GM21529 (cell line): ENCODE data around the gene ADAMTS17.

Source experiments
- ATAC-seq: cut with Tn5 transposase; IDR thresholded peaks from one replicate; pipeline ENCODE4 v1.9.1; 2021; ENCODE audit not compliant: unreplicated experiment

Gene ADAMTS17

GRCh38 chr15:100310513-100311153, 31.1 kb downstream of the ADAMTS17 start:
- ATAC-seq, result no peak

DNA sequence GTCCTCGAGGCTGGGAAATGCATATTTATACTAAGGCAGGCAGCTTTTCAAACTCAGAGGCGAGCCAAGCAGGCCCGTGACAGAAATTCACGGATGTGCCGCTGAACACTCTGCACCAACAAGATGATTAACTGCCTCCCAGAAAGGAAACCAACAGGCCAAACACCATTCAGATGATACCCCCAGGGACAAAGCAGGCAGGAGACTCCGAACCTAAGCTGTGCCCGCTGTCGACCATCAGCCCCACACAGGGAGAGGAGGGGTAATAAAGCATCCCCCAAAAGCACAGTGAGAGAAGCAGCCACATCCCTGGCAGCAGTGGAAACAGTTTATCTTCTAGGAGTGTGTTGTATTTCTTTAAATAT, 31.8 kb downstream of the ADAMTS17 start:
- ATAC-seq, result no peak

DNA sequence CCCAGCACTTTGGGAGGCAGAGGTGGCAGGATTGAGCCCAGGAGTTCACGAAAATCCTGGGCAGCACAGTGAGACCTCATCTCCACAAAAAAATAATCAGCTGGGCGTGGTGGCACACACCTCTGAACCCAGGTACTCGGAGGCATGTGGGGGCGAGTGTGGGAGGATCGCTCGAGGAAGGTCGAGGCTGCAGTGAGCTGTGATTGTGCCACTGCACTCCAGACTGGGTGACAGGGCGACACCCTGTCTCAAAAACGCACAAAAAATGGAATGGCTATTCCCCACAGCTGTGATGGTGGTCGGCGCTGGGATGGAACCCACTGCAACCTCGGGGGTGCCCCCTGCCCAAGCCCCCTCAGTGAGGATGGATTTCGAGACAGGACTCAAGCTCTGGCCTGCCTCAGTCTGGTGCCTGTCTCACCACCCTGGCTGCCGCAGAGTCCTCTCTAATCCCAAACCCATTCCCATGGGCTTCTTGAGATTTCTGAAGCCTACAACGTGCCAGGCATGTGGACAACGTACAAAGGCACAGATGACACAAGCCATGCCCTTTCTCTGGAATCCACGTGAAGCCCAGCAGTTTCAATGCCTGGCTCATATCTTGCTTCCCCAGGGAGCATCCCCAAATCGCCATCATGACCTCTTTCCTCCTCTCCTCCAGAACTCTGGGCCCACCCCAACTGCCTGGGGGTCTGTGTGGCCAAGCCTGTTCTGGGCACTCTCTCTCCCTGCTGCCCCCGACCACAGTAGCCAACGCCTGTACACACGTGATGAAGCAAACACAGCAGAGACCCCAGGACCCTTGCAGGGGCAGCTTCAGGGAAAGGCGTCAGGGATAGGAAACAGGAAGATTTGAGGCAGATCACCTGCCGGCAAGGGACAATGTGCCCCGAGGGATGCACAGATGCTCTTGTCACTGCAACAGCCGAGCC, 32.4 kb downstream of the ADAMTS17 start:
- ATAC-seq, result no peak

DNA sequence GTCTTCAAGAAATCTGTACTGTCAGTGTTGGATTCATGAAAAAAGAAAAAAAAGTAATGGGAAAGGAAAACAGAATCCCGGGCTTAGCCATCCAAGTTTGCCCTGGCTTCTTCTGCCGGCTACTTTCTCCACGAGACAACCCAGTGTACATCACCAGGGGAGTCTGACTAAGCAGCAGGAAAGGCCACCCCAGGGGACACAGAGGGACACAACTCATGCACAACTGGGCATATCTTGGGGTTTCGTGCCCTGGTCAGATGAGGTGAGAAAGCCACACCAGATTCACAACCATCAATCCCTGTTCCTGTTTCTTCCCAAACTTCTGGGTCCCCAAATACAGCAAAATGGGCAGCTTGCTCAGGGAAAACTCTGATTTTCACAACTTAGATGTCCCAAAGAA, 33.2 kb downstream of the ADAMTS17 start:
- no peak for ATAC-seq

- no peak for ATAC-seq
These were observed 33.6 kb downstream of the ADAMTS17 start for GRCh38 chr15:100308213-100308600.

DNA sequence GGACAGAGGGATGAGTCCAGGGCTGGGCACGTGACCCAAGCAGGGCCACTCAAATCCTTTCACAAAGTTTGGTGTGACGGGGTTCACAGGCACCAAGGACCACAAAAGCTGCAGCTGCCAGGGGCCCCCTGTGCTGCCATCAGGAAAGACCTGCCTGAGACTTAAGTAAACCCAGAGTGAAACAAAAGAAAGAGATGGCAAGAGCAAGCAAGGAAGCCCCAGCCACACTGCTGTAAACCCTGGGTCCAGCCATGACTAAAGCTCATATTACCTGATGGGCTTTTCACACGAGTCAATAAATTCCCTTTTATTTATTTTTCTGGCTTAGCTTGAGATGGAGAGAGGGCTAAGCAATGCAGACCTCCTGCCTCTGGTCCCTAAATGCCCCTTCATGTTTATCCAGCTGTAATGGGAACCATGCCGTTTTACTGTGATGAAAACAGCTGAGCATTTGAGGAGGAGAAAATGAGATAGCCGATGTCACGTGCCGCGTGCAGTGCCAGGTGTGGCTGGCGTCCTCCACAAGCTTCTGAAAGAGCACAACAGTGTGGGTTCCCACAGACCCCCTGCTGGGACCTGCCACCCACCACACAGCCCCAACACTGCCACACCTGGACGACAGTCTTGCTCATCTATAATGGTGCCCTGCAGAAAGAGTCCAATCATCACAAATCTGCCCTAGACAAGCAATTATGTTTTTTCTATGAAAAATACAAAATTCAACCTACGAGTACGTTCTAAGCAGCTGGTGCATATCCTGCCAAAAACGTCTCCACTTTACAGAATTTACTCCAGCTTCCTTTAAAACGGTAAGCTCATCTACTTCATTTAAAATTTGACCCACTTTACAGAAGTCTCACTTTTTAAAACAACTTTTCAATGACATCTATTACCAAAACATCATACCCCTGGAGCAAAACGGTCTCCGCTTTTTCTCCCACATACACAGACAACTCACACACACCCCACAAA, 34.2 kb downstream of the ADAMTS17 start:
- no peak for ATAC-seq

- ATAC-seq, result no peak
These were observed 35.7 kb downstream of the ADAMTS17 start for GRCh38 chr15:100306098-100306497.

DNA sequence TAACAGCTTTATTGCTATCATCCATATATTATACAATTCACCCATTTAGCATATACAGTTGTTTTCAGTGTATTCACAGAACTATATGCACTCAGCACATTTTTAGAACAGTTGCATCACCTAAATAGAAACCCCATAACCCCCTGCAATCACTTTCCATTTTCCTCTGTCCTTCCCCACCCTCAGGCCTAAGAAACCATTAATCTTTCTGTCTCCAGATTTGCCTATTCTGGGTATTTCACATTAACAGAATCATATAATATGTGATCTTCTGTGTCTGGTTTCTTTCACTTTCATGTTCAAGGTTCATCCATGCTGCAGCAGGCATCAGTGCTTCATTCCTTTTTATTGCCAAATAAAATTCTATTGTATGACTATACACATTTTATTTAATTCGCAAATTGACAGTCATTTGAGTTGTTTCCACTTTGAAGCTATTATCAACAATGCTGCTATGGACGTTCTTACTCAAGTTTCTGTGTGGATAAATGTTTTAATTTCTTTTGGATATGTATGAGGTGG, 39.8 kb downstream of the ADAMTS17 start:
- ATAC-seq, result no peak

DNA sequence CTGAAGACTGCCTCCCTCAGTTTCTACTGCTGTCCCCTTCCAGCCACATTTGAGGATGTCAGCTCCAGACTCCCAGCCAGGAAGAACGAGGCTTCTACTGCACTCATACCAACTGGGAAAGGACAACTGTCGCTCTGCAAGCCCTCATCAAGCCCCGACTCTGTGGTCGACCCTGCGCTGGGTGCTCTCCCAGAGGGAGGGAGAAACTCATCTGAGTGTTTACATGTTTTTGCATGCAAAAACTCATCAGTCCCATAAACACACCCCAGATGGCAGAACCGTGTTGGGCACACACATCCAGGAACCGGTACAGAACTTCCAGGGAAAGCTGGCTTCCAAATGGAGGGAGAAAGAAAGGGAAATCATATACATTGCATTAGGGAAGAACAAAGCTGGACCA, 43.5 kb downstream of the ADAMTS17 start:
- no peak for ATAC-seq

GRCh38 chr15:100297812-100298211, 44.0 kb downstream of the ADAMTS17 start:
- no peak for ATAC-seq

GRCh38 chr15:100295939-100296565, 45.7 kb downstream of the ADAMTS17 start:
- ATAC-seq, result no peak

DNA sequence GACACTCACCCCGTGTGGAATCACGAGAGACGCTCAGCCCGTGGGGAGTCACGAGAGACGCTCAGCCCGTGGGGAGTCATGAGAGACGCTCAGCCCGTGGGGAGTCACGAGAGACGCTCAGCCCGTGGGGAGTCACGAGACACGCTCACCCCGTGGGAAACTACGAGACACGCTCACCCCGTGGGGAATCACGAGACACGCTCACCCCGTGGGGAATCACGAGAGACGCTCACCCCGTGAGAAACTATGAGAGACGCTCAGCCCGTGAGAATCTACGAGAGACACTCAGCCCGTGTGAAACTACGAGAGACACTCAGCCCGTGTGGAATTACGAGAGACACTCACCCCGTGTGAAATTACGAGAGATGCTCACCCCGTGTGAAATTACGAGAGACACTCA, 49.8 kb downstream of the ADAMTS17 start:
- ATAC-seq, result no peak

- no peak for ATAC-seq
These were observed 50.7 kb downstream of the ADAMTS17 start for GRCh38 chr15:100291106-100291505.

DNA sequence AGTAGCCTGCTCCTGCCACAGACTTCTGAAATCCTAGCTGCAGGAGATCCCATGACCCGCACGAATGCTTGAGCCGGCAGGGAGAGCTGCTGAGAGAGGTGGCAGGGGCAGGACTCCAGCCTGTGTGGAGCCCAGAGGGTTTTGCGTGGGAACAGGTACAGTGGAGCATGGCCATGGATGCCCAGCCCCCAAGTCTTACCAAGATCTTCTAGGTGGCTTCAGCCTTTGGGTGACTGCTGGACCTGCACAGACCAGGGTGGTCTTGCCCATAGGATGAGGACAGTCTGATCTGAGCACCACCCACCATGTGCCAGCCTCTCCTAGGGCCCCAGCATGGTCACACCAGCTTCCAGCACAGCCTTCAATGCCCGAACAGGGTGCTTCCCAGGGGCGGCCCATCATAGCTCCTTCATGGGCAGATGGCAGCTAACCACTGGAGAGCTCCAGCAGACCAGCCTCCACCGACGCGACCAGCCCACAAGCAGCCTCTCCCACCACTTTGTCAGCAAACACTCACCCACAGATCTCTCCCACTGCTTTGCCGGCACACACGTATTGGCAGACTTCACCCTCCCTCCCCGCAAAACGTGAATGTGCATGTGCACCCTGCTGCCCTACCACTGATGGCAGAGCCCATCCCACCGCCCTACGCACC, 56.0 kb downstream of the ADAMTS17 start:
- no peak for ATAC-seq

- ATAC-seq, result no peak
These were observed 57.1 kb downstream of the ADAMTS17 start for GRCh38 chr15:100284701-100285100.

DNA sequence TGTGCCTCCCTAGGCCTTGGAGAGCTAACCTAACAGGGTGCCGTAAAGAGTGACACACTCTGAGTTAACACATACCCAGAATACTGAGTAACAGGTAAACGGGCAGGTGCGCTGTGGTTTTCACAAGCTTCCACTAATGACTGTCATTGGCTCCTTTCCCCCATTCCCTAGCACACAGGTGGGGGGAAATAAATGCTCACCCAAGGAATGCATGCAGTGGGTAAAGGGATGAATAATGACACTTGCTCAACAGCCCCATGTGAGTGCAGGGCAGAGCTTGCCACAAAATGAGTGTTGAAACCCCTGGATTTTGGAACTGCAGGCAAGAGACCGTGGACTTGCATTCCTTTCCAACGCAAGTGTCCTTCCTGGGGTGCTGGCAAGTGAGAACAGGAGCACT, 57.6 kb downstream of the ADAMTS17 start:
- no peak for ATAC-seq

GRCh38 chr15:100281096-100281917, 60.5 kb downstream of the ADAMTS17 start:
- ATAC-seq, result no peak

DNA sequence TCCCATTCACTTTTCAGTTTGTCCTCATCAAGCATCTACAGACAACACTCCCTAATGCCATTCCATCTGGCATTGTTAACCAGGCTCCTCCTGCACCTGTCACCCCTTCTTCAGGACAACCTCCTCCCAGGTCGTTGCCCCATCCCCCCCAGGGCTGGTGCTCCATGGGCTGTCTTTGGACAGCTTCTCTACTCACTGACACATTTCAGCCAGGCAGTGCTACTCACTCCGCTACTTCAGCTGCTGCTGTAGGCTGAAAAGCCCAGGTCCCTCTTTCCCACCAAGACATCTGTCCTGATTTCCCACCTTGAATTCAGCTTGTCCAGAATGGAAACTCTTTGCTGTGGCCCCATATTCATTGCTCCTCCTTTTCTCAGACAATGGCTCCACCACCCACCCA, 61.9 kb downstream of the ADAMTS17 start:
- ATAC-seq, result no peak

GRCh38 chr15:100279446-100279845, 62.3 kb downstream of the ADAMTS17 start:
- no peak for ATAC-seq
